ENCODE results near the gene DCC.
"Not testable (repeated sequence)": the region's sequence is repeated elsewhere in the genome, so short reads cannot be mapped to it uniquely, and the experiment has no call there.

Gene DCC

GRCh38 chr18:52353589-52353988 is 13.6 kb downstream of the DCC start:
- H3K4me3 ChIP-seq (IDR thresholded peaks at IDR 0.05; ENCODE audit: insufficient read depth, low read depth, low read length): no peak overlapping the region
- H4K20me1 ChIP-seq (ENCODE audit: insufficient read depth): no peaks in the 10 kb centered on the region
- H3K4me1 ChIP-seq (ENCODE audit: low read depth, poor library complexity, severe bottlenecking): peaks cover 28% of the 10 kb centered on the region

GRCh38 chr18:52363861-52364260 is 23.9 kb downstream of the DCC start:
- Histone ChIP-seq H3K4me1 (ENCODE audit: low read depth, poor library complexity, severe bottlenecking) (no peaks in the 10 kb centered on the region), H4K20me1 (ENCODE audit: insufficient read depth) (no peaks in the 10 kb centered on the region), H2AFZ (ENCODE audit: low read depth) (no peak overlapping the region), H3K9ac (no peak overlapping the region), H3K27me3 (ENCODE audit: insufficient read depth, low read depth) (no peaks in the 10 kb centered on the region), H3K27ac (no peak overlapping the region), H3K4me3 (IDR thresholded peaks at IDR 0.05; ENCODE audit: insufficient read depth, low read depth, low read length) (no peak overlapping the region), H3K4me2 (no peak overlapping the region), H3K79me2 (ENCODE audit: insufficient read depth, low read depth) (no peaks in the 10 kb centered on the region), H3K36me3 (ENCODE audit: insufficient read depth) (no peaks in the 10 kb centered on the region)
- no peak for TF ChIP-seq CTCF (conservative IDR thresholded peaks at IDR 0.05; ENCODE audit: low read depth, low read length)

More at GRCh38 chr18:52353589-52353988, 13.6 kb downstream of the DCC start:
- no peak overlapping the region; the same call in 1 of the 2 replicates for H3K9ac ChIP-seq
- H3K4me2 ChIP-seq: peak overlapping the region; percentile 30
- H2AFZ ChIP-seq (ENCODE audit: low read depth): peak overlapping the region; percentile 31; the same call in 1 of the 2 replicates
- no peak for TF ChIP-seq CTCF (conservative IDR thresholded peaks at IDR 0.05; ENCODE audit: low read depth, low read length)
- H3K79me2 ChIP-seq (ENCODE audit: insufficient read depth, low read depth): no peaks in the 10 kb centered on the region
- H3K36me3 ChIP-seq (ENCODE audit: insufficient read depth): no peaks in the 10 kb centered on the region
- H3K27me3 ChIP-seq (ENCODE audit: insufficient read depth, low read depth): no peaks in the 10 kb centered on the region
- peak overlapping the region; percentile 36 for H3K27ac ChIP-seq

GRCh38 chr18:52366851-52367250 is 26.9 kb downstream of the DCC start:
- not testable (repeated sequence) for H3K79me2 ChIP-seq (ENCODE audit: insufficient read depth, low read depth)

GRCh38 chr18:52367953-52368742 is 28.2 kb downstream of the DCC start:
- TF ChIP-seq CTCF (conservative IDR thresholded peaks at IDR 0.05; ENCODE audit: low read depth, low read length): no peak
- H3K27ac ChIP-seq: no peak overlapping the region
- H2AFZ ChIP-seq (ENCODE audit: low read depth): no peak overlapping the region

More at GRCh38 chr18:52366851-52367250, 26.9 kb downstream of the DCC start:
- not testable (repeated sequence) for H3K4me3 ChIP-seq (IDR thresholded peaks at IDR 0.05; ENCODE audit: insufficient read depth, low read depth, low read length); H3K36me3 ChIP-seq (ENCODE audit: insufficient read depth); H3K27me3 ChIP-seq (ENCODE audit: insufficient read depth, low read depth); H4K20me1 ChIP-seq (ENCODE audit: insufficient read depth); H3K27ac ChIP-seq; H3K4me1 ChIP-seq (ENCODE audit: low read depth, poor library complexity, severe bottlenecking); H2AFZ ChIP-seq (ENCODE audit: low read depth); H3K4me2 ChIP-seq; H3K9ac ChIP-seq

GRCh38 chr18:52370841-52371240 is 30.8 kb downstream of the DCC start:
- Histone ChIP-seq H3K4me3 (IDR thresholded peaks at IDR 0.05; ENCODE audit: insufficient read depth, low read depth, low read length) (no peak overlapping the region), H3K79me2 (ENCODE audit: insufficient read depth, low read depth) (no peaks in the 10 kb centered on the region), H2AFZ (ENCODE audit: low read depth) (no peak overlapping the region), H4K20me1 (ENCODE audit: insufficient read depth) (no peaks in the 10 kb centered on the region), H3K4me2 (no peak overlapping the region), H3K36me3 (ENCODE audit: insufficient read depth) (no peaks in the 10 kb centered on the region), H3K9ac (no peak overlapping the region), H3K4me1 (ENCODE audit: low read depth, poor library complexity, severe bottlenecking) (no peaks in the 10 kb centered on the region), H3K27me3 (ENCODE audit: insufficient read depth, low read depth) (no peaks in the 10 kb centered on the region), H3K27ac (no peak overlapping the region)
- no peak for TF ChIP-seq CTCF (conservative IDR thresholded peaks at IDR 0.05; ENCODE audit: low read depth, low read length)

More at GRCh38 chr18:52367953-52368742, 28.2 kb downstream of the DCC start:
- H3K36me3 ChIP-seq (ENCODE audit: insufficient read depth): no peaks in the 10 kb centered on the region
- no peak overlapping the region for H3K4me2 ChIP-seq
- no peaks in the 10 kb centered on the region for H3K4me1 ChIP-seq (ENCODE audit: low read depth, poor library complexity, severe bottlenecking)
- no peak overlapping the region for H3K4me3 ChIP-seq (IDR thresholded peaks at IDR 0.05; ENCODE audit: insufficient read depth, low read depth, low read length)
- H3K9ac ChIP-seq: no peak overlapping the region
- no peaks in the 10 kb centered on the region for H4K20me1 ChIP-seq (ENCODE audit: insufficient read depth)
- no peaks in the 10 kb centered on the region for H3K27me3 ChIP-seq (ENCODE audit: insufficient read depth, low read depth)
- no peaks in the 10 kb centered on the region for H3K79me2 ChIP-seq (ENCODE audit: insufficient read depth, low read depth)

Measured in KMS-11 (cell line).